Dermis microvascular lymphatic vessel endothelial cell (primary cell): ENCODE data around the gene SLC35G6. TPM values are rescaled to one million over a fixed set of nuclear protein-coding genes. Genes with fewer than 3 reads are reported as not detected.
A peak's percentile ranks its signal among the peaks of the same experiment; 100 is the strongest.

ENCODE experiments used
- DNase-seq, 2 donors: peaks; one replicate each; pipeline versions ENCODE4 v3.0.0 to v3.0.0-alpha.2; 2010; ENCODE audit warnings: low read depth in 2 of 2
- total RNA-seq: library from RNA; depleted of rRNA; stranded (reverse); fragments of >200 nt; gene quantifications from 2 replicates; pipeline ENCODE4 v1.2.1, GENCODE V29; 2014

The SLC35G6 gene
- total RNA-seq, 1 donor from 2014 or later: not detected

- no peak for DNase-seq
Measured at GRCh38 chr17:7502171-7502847, 21.1 kb downstream of the SLC35G6 start.

GRCh38 chr17:7502987-7503386, 21.7 kb downstream of the SLC35G6 start:
- peak in 1 of 2 donors; percentile 21 for DNase-seq

GRCh38 chr17:7503521-7503920, 22.3 kb downstream of the SLC35G6 start:
- no peak for DNase-seq

GRCh38 chr17:7508145-7508544, 26.9 kb downstream of the SLC35G6 start:
- no peak for DNase-seq

- no peak for DNase-seq
Measured at GRCh38 chr17:7508846-7509245, 27.6 kb downstream of the SLC35G6 start.

GRCh38 chr17:7509937-7510336, 28.7 kb downstream of the SLC35G6 start:
- no peak for DNase-seq

- DNase-seq: no peak
Measured at GRCh38 chr17:7511108-7511507, 29.9 kb downstream of the SLC35G6 start.

GRCh38 chr17:7512105-7512504, 30.9 kb downstream of the SLC35G6 start:
- no peak for DNase-seq

- no peak for DNase-seq
Measured at GRCh38 chr17:7512824-7513540, 31.7 kb downstream of the SLC35G6 start.

- DNase-seq: no peak
Measured at GRCh38 chr17:7513850-7514419, 32.7 kb downstream of the SLC35G6 start.

GRCh38 chr17:7515911-7516610, 34.8 kb downstream of the SLC35G6 start:
- DNase-seq: no peak

- peak in 1 of 2 donors; percentile 30 for DNase-seq
Measured at GRCh38 chr17:7523033-7523432, 41.8 kb downstream of the SLC35G6 start.

- no peak for DNase-seq
Measured at GRCh38 chr17:7528842-7529241, 47.6 kb downstream of the SLC35G6 start.

GRCh38 chr17:7530023-7530900, 49.0 kb downstream of the SLC35G6 start:
- DNase-seq: no peak

Other genes starting within 250 kb of the SLC35G6 start
- gene DVL2, start 246.9 kb upstream of the SLC35G6 start, total RNA-seq: 28.6 and 37.0 TPM in 2 replicates
- gene PHF23, start 242.0 kb upstream of the SLC35G6 start, total RNA-seq: 29.7 and 45.6 TPM in 2 replicates
- gene GABARAP, start 239.0 kb upstream of the SLC35G6 start, total RNA-seq: 92.6 and 197 TPM in 2 replicates
- gene CTDNEP1, start 229.7 kb upstream of the SLC35G6 start, total RNA-seq: 25.9 and 35.5 TPM in 2 replicates
- 31.8 and 34.6 TPM in 2 replicates for gene ELP5, start 229.2 kb upstream of the SLC35G6 start, total RNA-seq
- gene CLDN7, start 219.0 kb upstream of the SLC35G6 start, total RNA-seq: 1.0 and 2.7 TPM in 2 replicates
- 0.76 and 0.90 TPM in 2 replicates for gene SLC2A4, start 199.7 kb upstream of the SLC35G6 start, total RNA-seq
- gene YBX2, start 186.8 kb upstream of the SLC35G6 start, total RNA-seq: 0.25 and 0.26 TPM in 2 replicates
- gene EIF5A, start 173.8 kb upstream of the SLC35G6 start, total RNA-seq: 540 and 622 TPM in 2 replicates
- gene GPS2, start 166.1 kb upstream of the SLC35G6 start, total RNA-seq: 19.1 and 28.3 TPM in 2 replicates
- gene NEURL4, start 152.1 kb upstream of the SLC35G6 start, total RNA-seq: 9.1 and 15.0 TPM in 2 replicates
- gene ACAP1, start 144.9 kb upstream of the SLC35G6 start, total RNA-seq: 0.26 and 1.0 TPM in 2 replicates
- gene KCTD11, start 129.3 kb upstream of the SLC35G6 start, total RNA-seq: 2.3 and 3.4 TPM in 2 replicates
- gene TMEM95, start 126.3 kb upstream of the SLC35G6 start, total RNA-seq: not detected in 2 replicates
- gene TNK1, start 100.4 kb upstream of the SLC35G6 start, total RNA-seq: 2.1 and 2.3 TPM in 2 replicates
- gene PLSCR3, start 86.9 kb upstream of the SLC35G6 start, total RNA-seq: 13.5 and 34.0 TPM in 2 replicates
- 127 and 212 TPM in 2 replicates for gene TMEM256, start 77.3 kb upstream of the SLC35G6 start, total RNA-seq
- gene NLGN2, start 73.6 kb upstream of the SLC35G6 start, total RNA-seq: 1.4 and 3.0 TPM in 2 replicates
- gene SPEM1, start 61.1 kb upstream of the SLC35G6 start, total RNA-seq: not detected in 2 replicates
- gene SPEM2, start 55.8 kb upstream of the SLC35G6 start, total RNA-seq: not detected in 2 replicates
- gene SPEM3, start 52.6 kb upstream of the SLC35G6 start, total RNA-seq: not detected in 2 replicates
- gene TMEM102, start 46.0 kb upstream of the SLC35G6 start, total RNA-seq: 6.8 and 10.1 TPM in 2 replicates
- 0.13 and 0.38 TPM in 2 replicates for gene FGF11, start 41.9 kb upstream of the SLC35G6 start, total RNA-seq
- 7.2 and 10.0 TPM in 2 replicates for gene CHRNB1, start 36.4 kb upstream of the SLC35G6 start, total RNA-seq
- gene ZBTB4, start 1.8 kb upstream of the SLC35G6 start, total RNA-seq: 6.7 and 11.3 TPM in 2 replicates
- gene POLR2A, start 2.9 kb downstream of the SLC35G6 start, total RNA-seq: 56.5 and 87.0 TPM in 2 replicates
- 4.7 and 9.4 TPM in 2 replicates for gene TNFSF12, start 67.6 kb downstream of the SLC35G6 start, total RNA-seq
- gene TNFSF13, start 77.3 kb downstream of the SLC35G6 start, total RNA-seq: 0.25 and 0.26 TPM in 2 replicates
- gene SENP3, start 80.5 kb downstream of the SLC35G6 start, total RNA-seq: 61.2 and 74.1 TPM in 2 replicates
- gene CD68, start 98.2 kb downstream of the SLC35G6 start, total RNA-seq: 0.77 and 1.5 TPM in 2 replicates
- gene MPDU1, start 102.4 kb downstream of the SLC35G6 start, total RNA-seq: 70.0 and 98.1 TPM in 2 replicates
- 0.13 TPM in 2 replicates for gene SOX15, start 108.6 kb downstream of the SLC35G6 start, total RNA-seq
- gene FXR2, start 133.5 kb downstream of the SLC35G6 start, total RNA-seq: 29.4 and 35.4 TPM in 2 replicates
- 27.6 and 37.3 TPM in 2 replicates for gene SAT2, start 146.4 kb downstream of the SLC35G6 start, total RNA-seq
- 0.13 TPM in 1 of 2 replicates, not detected in the other for gene SHBG, start 148.7 kb downstream of the SLC35G6 start, total RNA-seq
- gene ATP1B2, start 169.5 kb downstream of the SLC35G6 start, total RNA-seq: not detected in 2 replicates
- gene TP53, start 206.0 kb downstream of the SLC35G6 start, total RNA-seq: 44.0 and 51.2 TPM in 2 replicates
- 6.9 and 7.0 TPM in 2 replicates for gene WRAP53, start 207.0 kb downstream of the SLC35G6 start, total RNA-seq
- 0.13 and 1.1 TPM in 2 replicates for gene EFNB3, start 223.8 kb downstream of the SLC35G6 start, total RNA-seq
- gene DNAH2, start 236.3 kb downstream of the SLC35G6 start, total RNA-seq: under 0.01 and 0.25 TPM in 2 replicates